Endodermal cell (in vitro differentiated cells): ENCODE results near the gene OPHN1. TPM values are rescaled to one million over a fixed set of nuclear protein-coding genes. Genes with fewer than 3 reads are reported as not detected.

Experiments used
- DNase-seq: peaks from one replicate; pipeline ENCODE4 v3.0.0-alpha.2; 2017
- H3K27ac ChIP-seq: 2 replicates; pipeline ENCODE4 v1.5.1; 2013; ENCODE audit warnings: mild to moderate bottlenecking, low read depth, low read length, moderate library complexity
- H3K27me3 ChIP-seq: 2 replicates; pipeline ENCODE4 v1.6.1; 2013; ENCODE audit warnings: mild to moderate bottlenecking, low read length, moderate library complexity; ENCODE audit not compliant: insufficient read depth, control insufficient read depth, poor library complexity, severe bottlenecking
- H3K36me3 ChIP-seq: 2 replicates; pipeline ENCODE4 v1.7.0; 2013; ENCODE audit warnings: mild to moderate bottlenecking, low read length, moderate library complexity; ENCODE audit not compliant: control insufficient read depth, insufficient read depth
- H3K4me1 ChIP-seq: one replicate; pipeline ENCODE4 v1.7.0; 2013; ENCODE audit warnings: low read length; ENCODE audit not compliant: control insufficient read depth, insufficient read depth
- H3K4me3 ChIP-seq: 2 replicates; pipeline ENCODE4 v1.5.1; 2013; ENCODE audit warnings: mild to moderate bottlenecking, low read length, moderate library complexity
- H3K9ac ChIP-seq: 2 replicates; pipeline ENCODE4 v1.6.1; 2013; ENCODE audit warnings: mild to moderate bottlenecking, low read length, moderate library complexity; ENCODE audit not compliant: poor library complexity, severe bottlenecking; ENCODE audit errors: extremely low read depth
- H3K9me3 ChIP-seq: 2 replicates; pipeline ENCODE4 v1.6.1; 2013; ENCODE audit warnings: mild to moderate bottlenecking, low read length, moderate library complexity; ENCODE audit not compliant: control insufficient read depth
- H3K27ac Mint-ChIP-seq: 2 replicates; pipeline ENCODE4 v1.8.0; 2020; ENCODE audit warnings: mixed read lengths
- H3K27me3 Mint-ChIP-seq: 2 replicates; pipeline ENCODE4 v1.8.0; 2021; ENCODE audit warnings: mild to moderate bottlenecking, mixed read lengths; ENCODE audit not compliant: insufficient read depth
- H3K36me3 Mint-ChIP-seq: 2 replicates; pipeline ENCODE4 v1.8.0; 2020; ENCODE audit warnings: low read depth, mixed read lengths
- H3K4me1 Mint-ChIP-seq: 2 replicates; pipeline ENCODE4 v1.8.0; 2020; ENCODE audit warnings: mixed read lengths
- H3K4me3 Mint-ChIP-seq: 2 replicates; pipeline ENCODE4 v1.8.0; 2020; ENCODE audit warnings: mild to moderate bottlenecking, moderate library complexity, mixed read lengths
- H3K9me3 Mint-ChIP-seq: 2 replicates; pipeline ENCODE4 v1.8.0; 2020; ENCODE audit warnings: mild to moderate bottlenecking, mixed read lengths
- WGBS, 2 experiments: methylation state at CpG; one replicate each; pipeline versions ENCODE4 v1.1.5 to v1.1.7; 2013; ENCODE audit warnings: missing lambda C conversion rate in 2 of 2, mixed read lengths in 1 of 2; ENCODE audit not compliant: insufficient coverage in 1 of 2, insufficient read length in 1 of 2; 5-methylcytosine and 5-hydroxymethylcytosine counted together
- total RNA-seq, 2 donors: library from RNA; stranded (reverse); fragmentation: NEBNext Ultra II Directional in 1 of 2; extraction: Animal tissue kit (Norgen Biotek cat#: 25700) in 1 of 2; gene quantifications; 2 replicates in 1 of 2; 3 replicates in 1 of 2; pipeline ENCODE4 v1.2.1, GENCODE V29; 2021
- TF ChIP-seq, protein P1 (sequence below): fragments of 200-600 bp; sonication (generic); conservative IDR thresholded peaks from 2 replicates; pipeline ENCODE4 v1.5.0; 2021; ENCODE audit warnings: antibody characterized with exemption, mild to moderate bottlenecking

OPHN1 gene
- total RNA-seq, 2 donors from 2014 or later: 2.9 to 5.0 TPM

GRCh38 chrX:68209008-68209407 is 224.3 kb downstream of the OPHN1 start:
- Histone ChIP-seq H3K9ac (no peak overlapping the region), H3K36me3 (no peaks in the 10 kb centered on the region), H3K9me3 (no peaks in the 10 kb centered on the region), H3K4me1 (no peaks in the 10 kb centered on the region), H3K27ac (no peak overlapping the region), H3K4me3 (no peak overlapping the region), H3K27me3 (no peaks in the 10 kb centered on the region)
- no peak overlapping the region for H3K27ac Mint-ChIP-seq
- WGBS, 2 experiments: 100% methylated on average over 1 of the region's 1 CpG; no CpG with 5 or more reads in 1 of the 2 experiments
- TF ChIP-seq, protein P1, sequence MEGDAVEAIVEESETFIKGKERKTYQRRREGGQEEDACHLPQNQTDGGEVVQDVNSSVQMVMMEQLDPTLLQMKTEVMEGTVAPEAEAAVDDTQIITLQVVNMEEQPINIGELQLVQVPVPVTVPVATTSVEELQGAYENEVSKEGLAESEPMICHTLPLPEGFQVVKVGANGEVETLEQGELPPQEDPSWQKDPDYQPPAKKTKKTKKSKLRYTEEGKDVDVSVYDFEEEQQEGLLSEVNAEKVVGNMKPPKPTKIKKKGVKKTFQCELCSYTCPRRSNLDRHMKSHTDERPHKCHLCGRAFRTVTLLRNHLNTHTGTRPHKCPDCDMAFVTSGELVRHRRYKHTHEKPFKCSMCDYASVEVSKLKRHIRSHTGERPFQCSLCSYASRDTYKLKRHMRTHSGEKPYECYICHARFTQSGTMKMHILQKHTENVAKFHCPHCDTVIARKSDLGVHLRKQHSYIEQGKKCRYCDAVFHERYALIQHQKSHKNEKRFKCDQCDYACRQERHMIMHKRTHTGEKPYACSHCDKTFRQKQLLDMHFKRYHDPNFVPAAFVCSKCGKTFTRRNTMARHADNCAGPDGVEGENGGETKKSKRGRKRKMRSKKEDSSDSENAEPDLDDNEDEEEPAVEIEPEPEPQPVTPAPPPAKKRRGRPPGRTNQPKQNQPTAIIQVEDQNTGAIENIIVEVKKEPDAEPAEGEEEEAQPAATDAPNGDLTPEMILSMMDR: no peak
- no peak for DNase-seq
- H3K4me3 Mint-ChIP-seq: no peak overlapping the region
- H3K27me3 Mint-ChIP-seq: no peaks in the 10 kb centered on the region
- H3K36me3 Mint-ChIP-seq: peaks cover 2% of the 10 kb centered on the region
- H3K9me3 Mint-ChIP-seq: peaks cover 50% of the 10 kb centered on the region
- H3K4me1 Mint-ChIP-seq: no peaks in the 10 kb centered on the region

DNA sequence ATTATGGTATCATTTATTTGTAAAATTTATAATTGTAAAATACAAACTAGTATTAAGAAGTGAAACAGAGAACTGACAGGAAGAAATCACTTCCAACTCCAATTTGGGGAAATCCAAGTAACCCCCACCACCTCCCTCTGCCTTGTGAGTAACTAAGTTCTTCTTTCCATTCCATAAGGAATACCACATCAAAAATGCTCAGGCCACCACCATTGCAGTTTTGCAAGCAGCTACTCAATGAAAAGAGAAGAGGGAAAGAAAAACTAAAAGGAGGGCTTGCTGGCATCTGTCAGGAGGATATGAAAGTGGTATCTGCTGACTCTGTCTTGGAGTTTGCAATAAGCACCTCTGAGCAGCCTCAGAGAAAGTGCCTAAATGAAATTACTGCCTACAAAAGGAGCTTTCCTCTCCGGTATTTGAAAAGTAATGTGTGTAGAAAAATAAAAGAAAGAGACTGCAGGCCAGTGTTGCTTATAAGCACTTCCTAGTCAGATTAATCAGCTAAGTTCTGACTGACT is 228.7 kb downstream of the OPHN1 start:
- Histone ChIP-seq H3K4me1 (no peaks in the 10 kb centered on the region), H3K36me3 (no peaks in the 10 kb centered on the region), H3K9ac (no peak overlapping the region), H3K27me3 (no peaks in the 10 kb centered on the region), H3K4me3 (no peak overlapping the region), H3K9me3 (no peaks in the 10 kb centered on the region), H3K27ac (no peak overlapping the region)
- TF ChIP-seq, protein P1: no peak
- 94% methylated on average over 1 of the region's 1 CpG; no CpG with 5 or more reads in 1 of the 2 experiments for WGBS, 2 experiments
- no peak overlapping the region for H3K4me3 Mint-ChIP-seq
- no peak overlapping the region for H3K27ac Mint-ChIP-seq
- H3K4me1 Mint-ChIP-seq: no peaks in the 10 kb centered on the region
- peaks cover 2% of the 10 kb centered on the region for H3K36me3 Mint-ChIP-seq
- H3K9me3 Mint-ChIP-seq: peaks cover 37% of the 10 kb centered on the region
- no peaks in the 10 kb centered on the region for H3K27me3 Mint-ChIP-seq
- DNase-seq: no peak

DNA sequence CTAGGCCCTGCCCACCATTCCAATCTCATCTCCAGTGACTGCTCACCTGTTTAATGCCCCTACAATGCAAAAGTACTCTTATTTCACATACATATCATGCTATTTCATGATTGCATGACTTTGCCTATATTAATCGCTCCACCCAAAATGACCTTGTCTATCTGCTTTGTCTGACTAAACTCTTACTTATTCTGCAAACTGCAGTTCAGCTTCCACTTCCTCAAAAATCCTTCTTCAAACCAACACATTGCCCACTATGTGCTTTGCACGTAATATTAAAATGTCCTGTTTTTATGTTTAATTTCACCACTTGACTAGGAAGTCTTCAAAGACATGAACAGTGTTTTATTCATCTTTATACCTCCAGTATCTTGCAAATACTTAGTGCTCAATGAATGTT is 229.6 kb downstream of the OPHN1 start:
- no peak for DNase-seq
- Histone ChIP-seq H3K4me1 (no peaks in the 10 kb centered on the region), H3K27me3 (no peaks in the 10 kb centered on the region), H3K4me3 (no peak overlapping the region), H3K9me3 (no peaks in the 10 kb centered on the region), H3K27ac (no peak overlapping the region), H3K36me3 (no peaks in the 10 kb centered on the region), H3K9ac (no peak overlapping the region)
- peaks cover 38% of the 10 kb centered on the region for H3K9me3 Mint-ChIP-seq
- no peak overlapping the region for H3K4me3 Mint-ChIP-seq
- H3K27me3 Mint-ChIP-seq: no peaks in the 10 kb centered on the region
- 99% methylated on average over 2 of the region's 2 CpGs; no CpG with 5 or more reads in 1 of the 2 experiments for WGBS, 2 experiments
- H3K4me1 Mint-ChIP-seq: no peaks in the 10 kb centered on the region
- no peaks in the 10 kb centered on the region for H3K36me3 Mint-ChIP-seq
- no peak overlapping the region for H3K27ac Mint-ChIP-seq
- TF ChIP-seq, protein P1: no peak
